Stimulated activated naive B cell treated with anti-CD40 and anti-IgM and Interleukin-4, amounts not matched to agents 10 μg/mL and 1 μg/mL and 100 μg/mL, for 72 hours (primary cell): ENCODE measurements around the gene IGF2BP3.

ENCODE experiments used
- ATAC-seq, 2 donors: fragments of 150-1000 bp; cut with Tn5 transposase; replicated peaks; 2 replicates each; pipeline ENCODE4 v1.10.0; 2021; ENCODE audit warnings: moderate library complexity in 1 of 2
- DNase-seq: peaks from one replicate; pipeline ENCODE4 v3.0.0; 2021
- H3K27ac Mint-ChIP-seq: one replicate; pipeline ENCODE4 v1.8.0; 2022; ENCODE audit warnings: mild to moderate bottlenecking, mixed read lengths
- H3K27me3 Mint-ChIP-seq, 2 donors: one replicate each; pipeline ENCODE4 v1.8.0; 2022; ENCODE audit warnings: mixed read lengths in 2 of 2
- H3K36me3 Mint-ChIP-seq, 2 donors: one replicate each; pipeline ENCODE4 v1.8.0; 2022; ENCODE audit warnings: mixed read lengths in 2 of 2, mild to moderate bottlenecking in 1 of 2
- H3K4me1 Mint-ChIP-seq, 2 donors: one replicate each; pipeline ENCODE4 v1.8.0; 2022; ENCODE audit warnings: mixed read lengths in 2 of 2, mild to moderate bottlenecking in 1 of 2
- H3K4me3 Mint-ChIP-seq, 2 donors: one replicate each; pipeline ENCODE4 v1.8.0; 2022; ENCODE audit warnings: mild to moderate bottlenecking in 2 of 2, mixed read lengths in 2 of 2, moderate library complexity in 1 of 2
- H3K9me3 Mint-ChIP-seq, 2 donors: one replicate each; pipeline ENCODE4 v1.8.0; 2022; ENCODE audit warnings: mixed read lengths in 2 of 2, mild to moderate bottlenecking in 1 of 2

IGF2BP3 gene

GRCh38 chr7:23341846-23342598 lies 128.3 kb downstream of the IGF2BP3 start:
- no peak for ATAC-seq
- no peak for DNase-seq
- Mint-ChIP-seq H3K36me3 (peaks cover 0 to 5% of the 10 kb centered on the region in 2 donors), H3K4me1 (peaks cover 11 to 23% of the 10 kb centered on the region in 2 donors), H3K27ac (no peak overlapping the region), H3K27me3 (no peaks in the 10 kb centered on the region), H3K9me3 (peaks cover 0 to 2% of the 10 kb centered on the region in 2 donors), H3K4me3 (no peak overlapping the region)

DNA sequence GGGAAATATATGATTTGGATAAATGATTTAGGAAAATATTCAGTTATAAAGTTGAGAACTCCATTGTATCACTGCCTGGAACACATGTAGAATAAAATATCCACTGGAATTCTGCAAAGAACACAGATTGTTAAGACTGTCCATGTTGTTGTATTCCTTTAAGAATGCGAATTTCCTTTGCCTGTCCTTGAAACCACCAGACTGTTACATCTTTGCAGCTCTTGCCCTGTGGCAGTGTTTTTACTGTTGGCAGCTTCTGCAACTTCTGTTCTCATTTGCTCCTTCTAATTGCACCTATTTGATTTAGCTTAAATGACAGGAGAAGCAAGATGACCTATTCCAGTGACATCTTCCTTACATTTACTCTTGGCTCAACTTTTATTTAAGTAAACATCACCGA lies 131.4 kb downstream of the IGF2BP3 start:
- Mint-ChIP-seq H3K4me1 (peaks cover 0 to 6% of the 10 kb centered on the region in 2 donors), H3K27me3 (no peaks in the 10 kb centered on the region), H3K27ac (no peak overlapping the region), H3K4me3 (no peak overlapping the region), H3K9me3 (peaks cover 0 to 4% of the 10 kb centered on the region in 2 donors), H3K36me3 (peaks cover 3 to 5% of the 10 kb centered on the region in 2 donors)
- ATAC-seq (no peak), DNase-seq (no peak)

GRCh38 chr7:23338439-23338838 lies 131.9 kb downstream of the IGF2BP3 start:
- Mint-ChIP-seq H3K4me1 (peaks cover 0 to 6% of the 10 kb centered on the region in 2 donors), H3K9me3 (peaks cover 0 to 4% of the 10 kb centered on the region in 2 donors), H3K4me3 (no peak overlapping the region), H3K27ac (no peak overlapping the region), H3K36me3 (peaks cover 3 to 5% of the 10 kb centered on the region in 2 donors), H3K27me3 (no peaks in the 10 kb centered on the region)
- DNase-seq (no peak), ATAC-seq (no peak)

GRCh38 chr7:23337374-23337773 lies 132.9 kb downstream of the IGF2BP3 start:
- H3K27me3 Mint-ChIP-seq = no peaks in the 10 kb centered on the region

GRCh38 chr7:23336799-23337283 lies 133.4 kb downstream of the IGF2BP3 start:
- Mint-ChIP-seq H3K9me3 (peaks cover 0 to 4% of the 10 kb centered on the region in 2 donors), H3K36me3 (peaks cover 3 to 5% of the 10 kb centered on the region in 2 donors), H3K27me3 (no peaks in the 10 kb centered on the region), H3K27ac (no peak overlapping the region), H3K4me1 (peaks cover 0 to 6% of the 10 kb centered on the region in 2 donors), H3K4me3 (no peak overlapping the region)
- DNase-seq (no peak), ATAC-seq (no peak)

More at GRCh38 chr7:23337374-23337773, 132.9 kb downstream of the IGF2BP3 start:
- no peak overlapping the region for H3K27ac Mint-ChIP-seq
- peaks cover 3 to 5% of the 10 kb centered on the region in 2 donors for H3K36me3 Mint-ChIP-seq
- H3K4me1 Mint-ChIP-seq = peaks cover 0 to 6% of the 10 kb centered on the region in 2 donors
- DNase-seq (no peak), ATAC-seq (no peak)
- no peak overlapping the region for H3K4me3 Mint-ChIP-seq
- H3K9me3 Mint-ChIP-seq = peaks cover 0 to 4% of the 10 kb centered on the region in 2 donors

- no peak overlapping the region for H3K27ac Mint-ChIP-seq
- H3K9me3 Mint-ChIP-seq = peaks cover 0 to 4% of the 10 kb centered on the region in 2 donors
- DNase-seq (no peak), ATAC-seq (no peak)
- H3K36me3 Mint-ChIP-seq = peaks cover 3 to 5% of the 10 kb centered on the region in 2 donors
- no peak overlapping the region for H3K4me3 Mint-ChIP-seq
- no peaks in the 10 kb centered on the region for H3K27me3 Mint-ChIP-seq
- peaks cover 0 to 6% of the 10 kb centered on the region in 2 donors for H3K4me1 Mint-ChIP-seq
Measured at GRCh38 chr7:23336086-23336485, 134.2 kb downstream of the IGF2BP3 start.

GRCh38 chr7:23335621-23336020 lies 134.7 kb downstream of the IGF2BP3 start:
- DNase-seq = no peak
- Mint-ChIP-seq H3K36me3 (peaks cover 3 to 5% of the 10 kb centered on the region in 2 donors), H3K4me1 (peaks cover 0 to 6% of the 10 kb centered on the region in 2 donors), H3K4me3 (no peak overlapping the region), H3K27me3 (no peaks in the 10 kb centered on the region), H3K27ac (no peak overlapping the region), H3K9me3 (peaks cover 0 to 4% of the 10 kb centered on the region in 2 donors)
- no peak for ATAC-seq

DNA sequence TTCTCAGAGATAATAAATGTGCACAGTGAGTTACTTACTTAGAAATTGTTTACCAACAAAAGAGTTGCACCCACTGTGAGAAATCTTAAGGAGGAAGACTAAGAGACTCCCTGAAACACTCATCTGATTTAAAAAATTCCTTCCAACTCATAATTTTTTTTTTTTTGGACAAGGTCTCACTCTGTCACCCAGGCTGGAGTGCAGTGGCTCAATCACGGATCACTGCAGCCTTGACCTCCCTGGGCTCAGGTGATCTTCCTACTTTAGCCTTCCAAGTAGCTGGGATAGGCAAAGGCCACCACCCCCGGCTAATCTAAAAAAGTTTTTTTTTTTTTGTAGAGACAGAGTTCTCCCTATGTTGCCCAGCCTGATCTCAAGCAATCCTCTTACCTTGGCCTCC lies 135.2 kb downstream of the IGF2BP3 start:
- no peak overlapping the region for H3K27ac Mint-ChIP-seq
- ATAC-seq = no peak
- peaks cover 0 to 6% of the 10 kb centered on the region in 2 donors for H3K4me1 Mint-ChIP-seq
- no peaks in the 10 kb centered on the region for H3K27me3 Mint-ChIP-seq
- no peak for DNase-seq
- peaks cover 3 to 5% of the 10 kb centered on the region in 2 donors for H3K36me3 Mint-ChIP-seq
- peaks cover 0 to 4% of the 10 kb centered on the region in 2 donors for H3K9me3 Mint-ChIP-seq
- H3K4me3 Mint-ChIP-seq = no peak overlapping the region

- Mint-ChIP-seq H3K27me3 (no peaks in the 10 kb centered on the region), H3K4me3 (no peak overlapping the region), H3K4me1 (peaks cover 0 to 6% of the 10 kb centered on the region in 2 donors), H3K36me3 (peaks cover 3 to 5% of the 10 kb centered on the region in 2 donors), H3K9me3 (peaks cover 0 to 4% of the 10 kb centered on the region in 2 donors), H3K27ac (no peak overlapping the region)
- DNase-seq (no peak), ATAC-seq (no peak)
Measured at GRCh38 chr7:23334482-23335056, 135.7 kb downstream of the IGF2BP3 start.

DNA sequence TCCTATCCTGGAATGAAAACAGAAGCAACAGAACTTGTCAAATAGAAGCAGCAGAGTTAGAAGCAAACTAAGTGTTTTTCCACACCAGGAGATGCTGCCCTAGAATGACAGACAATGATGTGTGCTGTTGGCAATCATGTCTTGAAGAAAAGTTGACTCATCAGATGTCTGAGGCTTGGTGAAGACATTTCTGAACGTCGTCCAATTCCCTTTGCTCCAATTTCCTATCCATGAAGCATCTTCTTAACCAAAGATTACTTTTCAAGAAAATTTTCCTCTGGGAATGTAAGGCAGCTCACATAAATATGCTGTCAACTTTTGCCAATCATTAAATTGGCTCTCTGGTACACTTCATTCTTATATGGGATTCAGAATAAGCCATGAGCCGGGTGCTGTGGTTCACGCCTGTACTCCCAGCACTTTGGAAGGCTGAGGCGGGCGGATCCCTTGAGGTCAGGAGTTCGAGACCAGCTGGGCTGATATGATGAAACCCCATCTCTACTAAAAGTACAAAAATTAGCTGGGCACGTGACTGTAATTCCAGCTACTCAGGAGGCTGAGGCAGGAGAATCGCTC lies 136.5 kb downstream of the IGF2BP3 start:
- ATAC-seq (no peak), DNase-seq (no peak)
- H3K27me3 Mint-ChIP-seq = no peaks in the 10 kb centered on the region
- no peak overlapping the region for H3K4me3 Mint-ChIP-seq
- no peak overlapping the region for H3K27ac Mint-ChIP-seq
- peaks cover 0 to 6% of the 10 kb centered on the region in 2 donors for H3K4me1 Mint-ChIP-seq
- peaks cover 3 to 5% of the 10 kb centered on the region in 2 donors for H3K36me3 Mint-ChIP-seq
- H3K9me3 Mint-ChIP-seq = peaks cover 0 to 4% of the 10 kb centered on the region in 2 donors

GRCh38 chr7:23332910-23333612 lies 137.2 kb downstream of the IGF2BP3 start:
- Mint-ChIP-seq H3K36me3 (peaks cover 3 to 5% of the 10 kb centered on the region in 2 donors), H3K27ac (no peak overlapping the region), H3K27me3 (no peaks in the 10 kb centered on the region), H3K4me1 (peaks cover 0 to 6% of the 10 kb centered on the region in 2 donors), H3K9me3 (peaks cover 0 to 4% of the 10 kb centered on the region in 2 donors), H3K4me3 (no peak overlapping the region)
- ATAC-seq (no peak), DNase-seq (no peak)

- H3K27ac Mint-ChIP-seq = no peak overlapping the region
- ATAC-seq = no peak
- H3K36me3 Mint-ChIP-seq = peaks cover 0 to 3% of the 10 kb centered on the region in 2 donors
- no peak overlapping the region for H3K4me3 Mint-ChIP-seq
- H3K27me3 Mint-ChIP-seq = no peaks in the 10 kb centered on the region
- H3K9me3 Mint-ChIP-seq = peaks cover 0 to 2% of the 10 kb centered on the region in 2 donors
- no peak for DNase-seq
- H3K4me1 Mint-ChIP-seq = peaks cover 0 to 6% of the 10 kb centered on the region in 2 donors
Measured at GRCh38 chr7:23332193-23332592, 138.1 kb downstream of the IGF2BP3 start.

- peaks cover 0 to 3% of the 10 kb centered on the region in 2 donors for H3K9me3 Mint-ChIP-seq
- H3K36me3 Mint-ChIP-seq = peaks cover 0 to 3% of the 10 kb centered on the region in 2 donors
- DNase-seq (no peak), ATAC-seq (no peak)
- H3K27ac Mint-ChIP-seq = no peak overlapping the region
- H3K4me1 Mint-ChIP-seq = peaks cover 0 to 6% of the 10 kb centered on the region in 2 donors
- no peak overlapping the region for H3K4me3 Mint-ChIP-seq
- H3K27me3 Mint-ChIP-seq = no peaks in the 10 kb centered on the region
Measured at GRCh38 chr7:23331132-23331531, 139.2 kb downstream of the IGF2BP3 start.

GRCh38 chr7:23315366-23315765 lies 154.9 kb downstream of the IGF2BP3 start:
- no peak for DNase-seq
- Mint-ChIP-seq H3K4me3 (no peak overlapping the region), H3K4me1 (peaks cover 0 to 7% of the 10 kb centered on the region in 2 donors), H3K9me3 (no peaks in the 10 kb centered on the region), H3K36me3 (peaks cover 0 to 7% of the 10 kb centered on the region in 2 donors), H3K27ac (no peak overlapping the region), H3K27me3 (no peaks in the 10 kb centered on the region)
- ATAC-seq = no peak
